A673 (cell line): ENCODE results near the gene ACOT11. TPM values are rescaled to one million over a fixed set of nuclear protein-coding genes. Genes with fewer than 3 reads are reported as not detected.

Experiments
- BruUV-seq: library from RNA; stranded (reverse); fragments of 400-500 nt; replicated peaks from 2 replicates; lab custom pipeline; 2021; lab: Mats Ljungman, UMichigan
- CTCF ChIA-PET: fragments of 300-600 bp; sonication (Branson Sonifier 250); formaldehyde crosslinking; loops from one replicate; lab custom pipeline; 2022; ENCODE audit warnings: antibody characterized with exemption; lab: Charles Lee
- POLR2A ChIA-PET: fragments of 300-600 bp; sonication (Branson Sonifier 250); formaldehyde crosslinking; loops from one replicate; lab custom pipeline; 2022; ENCODE audit warnings: antibody characterized with exemption; ENCODE audit not compliant: low non-redundant PET; lab: Charles Lee
- DNase-seq: peaks from one replicate; pipeline ENCODE4 v3.0.0-alpha.2; 2015; ENCODE audit warnings: low spot score
- H3K27ac ChIP-seq: fragments of 200-600 bp; sonication (generic); 2 replicates; pipeline ENCODE4 v1.5.1; 2016; ENCODE audit warnings: mixed run types, low read depth, mild to moderate bottlenecking, mixed read lengths, antibody characterized with exemption, low read length; ENCODE audit not compliant: poor library complexity, severe bottlenecking
- H3K27me3 ChIP-seq: fragments of 200-600 bp; sonication (generic); replicated peaks from 2 replicates; pipeline ENCODE4 v1.6.1; 2017; ENCODE audit warnings: mixed run types, low read depth, mild to moderate bottlenecking, mixed read lengths, antibody characterized with exemption, low read length; ENCODE audit not compliant: insufficient read depth, poor library complexity
- H3K36me3 ChIP-seq: fragments of 200-600 bp; sonication (generic); 2 replicates; pipeline ENCODE4 v1.6.1; 2016; ENCODE audit warnings: mixed run types, mild to moderate bottlenecking, mixed read lengths, antibody characterized with exemption, low read length; ENCODE audit not compliant: insufficient read depth, poor library complexity, severe bottlenecking
- H3K4me1 ChIP-seq: fragments of 200-600 bp; sonication (generic); 2 replicates; pipeline ENCODE4 v1.6.1; 2017; ENCODE audit warnings: mixed run types, mild to moderate bottlenecking, mixed read lengths, antibody characterized with exemption, low read length; ENCODE audit not compliant: insufficient read depth, poor library complexity, severe bottlenecking
- H3K4me3 ChIP-seq: fragments of 200-600 bp; sonication (generic); 2 replicates; pipeline ENCODE4 v1.5.1; 2016; ENCODE audit warnings: low read depth, mixed run types, mild to moderate bottlenecking, mixed read lengths, low read length; ENCODE audit not compliant: poor library complexity, severe bottlenecking
- H3K9me3 ChIP-seq: fragments of 200-600 bp; sonication (generic); 2 replicates; pipeline ENCODE4 v1.6.1; 2016; ENCODE audit warnings: mixed run types, low read depth, mild to moderate bottlenecking, mixed read lengths, antibody characterized with exemption, low read length; ENCODE audit not compliant: poor library complexity, severe bottlenecking
- EZH2 ChIP-seq: fragments of 200-600 bp; sonication (generic); IDR thresholded peaks from 2 replicates; pipeline ENCODE4 v1.6.1; 2017; ENCODE audit warnings: borderline replicate concordance, low read depth, mild to moderate bottlenecking, mixed read lengths, antibody characterized with exemption, low read length; ENCODE audit not compliant: poor library complexity, severe bottlenecking
- intact Hi-C: fragments of 100-400 bp; cut with micrococcal nuclease; formaldehyde crosslinking; loops from one replicate; pipeline ENCODE4 v1.10.0; 2022; ENCODE audit not compliant: unreplicated experiment
- total RNA-seq: library from RNA; stranded (reverse); gene quantifications from 2 replicates; pipeline ENCODE4 v1.2.3, GENCODE V29; 2021
- TF ChIP-seq, protein P1 (sequence below): fragments of 300-800, 200-600 bp; sonication (generic); conservative IDR thresholded peaks from 2 replicates; pipeline ENCODE4 v1.5.1; 2017; ENCODE audit warnings: low read depth, mild to moderate bottlenecking, antibody characterized with exemption, low read length, moderate library complexity, mixed read lengths

ACOT11 gene
- total RNA-seq, 1 experiment from 2014 or later, result 5.6 TPM

DNA sequence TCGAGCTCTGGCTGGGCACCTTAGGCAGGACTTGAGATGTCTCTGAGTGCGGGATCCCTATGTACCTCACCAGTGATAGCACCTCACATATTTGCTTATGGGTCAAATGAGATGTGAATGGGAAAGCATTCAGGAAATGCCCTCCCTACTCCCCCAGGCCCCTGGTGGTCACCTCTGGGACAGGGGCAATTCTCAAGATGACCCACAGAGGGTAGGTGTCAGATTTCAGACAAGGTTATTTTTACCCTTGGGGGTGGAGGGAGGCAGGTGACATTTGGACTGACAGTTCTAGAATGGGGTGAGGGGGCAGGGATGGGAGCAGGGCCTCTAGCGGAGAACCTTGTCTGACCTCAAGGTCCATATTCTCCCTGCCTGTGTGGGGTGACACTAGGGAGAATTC is 27.1 kb downstream of the ACOT11 start:
- ChIA-PET CTCF (no interaction called here), POLR2A (no interaction called here)
- no peak for TF ChIP-seq EZH2
- TF ChIP-seq, protein P1, sequence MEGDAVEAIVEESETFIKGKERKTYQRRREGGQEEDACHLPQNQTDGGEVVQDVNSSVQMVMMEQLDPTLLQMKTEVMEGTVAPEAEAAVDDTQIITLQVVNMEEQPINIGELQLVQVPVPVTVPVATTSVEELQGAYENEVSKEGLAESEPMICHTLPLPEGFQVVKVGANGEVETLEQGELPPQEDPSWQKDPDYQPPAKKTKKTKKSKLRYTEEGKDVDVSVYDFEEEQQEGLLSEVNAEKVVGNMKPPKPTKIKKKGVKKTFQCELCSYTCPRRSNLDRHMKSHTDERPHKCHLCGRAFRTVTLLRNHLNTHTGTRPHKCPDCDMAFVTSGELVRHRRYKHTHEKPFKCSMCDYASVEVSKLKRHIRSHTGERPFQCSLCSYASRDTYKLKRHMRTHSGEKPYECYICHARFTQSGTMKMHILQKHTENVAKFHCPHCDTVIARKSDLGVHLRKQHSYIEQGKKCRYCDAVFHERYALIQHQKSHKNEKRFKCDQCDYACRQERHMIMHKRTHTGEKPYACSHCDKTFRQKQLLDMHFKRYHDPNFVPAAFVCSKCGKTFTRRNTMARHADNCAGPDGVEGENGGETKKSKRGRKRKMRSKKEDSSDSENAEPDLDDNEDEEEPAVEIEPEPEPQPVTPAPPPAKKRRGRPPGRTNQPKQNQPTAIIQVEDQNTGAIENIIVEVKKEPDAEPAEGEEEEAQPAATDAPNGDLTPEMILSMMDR, result no peak
- BruUV-seq, result no TSS peak
- no peaks in the 10 kb centered on the region for H3K9me3 ChIP-seq
- H3K27ac ChIP-seq, result no peak overlapping the region
- intact Hi-C loops, result no loop called here
- DNase-seq, result no peak
- H3K27me3 ChIP-seq, result no peaks in the 10 kb centered on the region
- no peak overlapping the region for H3K4me3 ChIP-seq
- H3K36me3 ChIP-seq, result no peaks in the 10 kb centered on the region
- peaks cover 20% of the 10 kb centered on the region for H3K4me1 ChIP-seq

DNA sequence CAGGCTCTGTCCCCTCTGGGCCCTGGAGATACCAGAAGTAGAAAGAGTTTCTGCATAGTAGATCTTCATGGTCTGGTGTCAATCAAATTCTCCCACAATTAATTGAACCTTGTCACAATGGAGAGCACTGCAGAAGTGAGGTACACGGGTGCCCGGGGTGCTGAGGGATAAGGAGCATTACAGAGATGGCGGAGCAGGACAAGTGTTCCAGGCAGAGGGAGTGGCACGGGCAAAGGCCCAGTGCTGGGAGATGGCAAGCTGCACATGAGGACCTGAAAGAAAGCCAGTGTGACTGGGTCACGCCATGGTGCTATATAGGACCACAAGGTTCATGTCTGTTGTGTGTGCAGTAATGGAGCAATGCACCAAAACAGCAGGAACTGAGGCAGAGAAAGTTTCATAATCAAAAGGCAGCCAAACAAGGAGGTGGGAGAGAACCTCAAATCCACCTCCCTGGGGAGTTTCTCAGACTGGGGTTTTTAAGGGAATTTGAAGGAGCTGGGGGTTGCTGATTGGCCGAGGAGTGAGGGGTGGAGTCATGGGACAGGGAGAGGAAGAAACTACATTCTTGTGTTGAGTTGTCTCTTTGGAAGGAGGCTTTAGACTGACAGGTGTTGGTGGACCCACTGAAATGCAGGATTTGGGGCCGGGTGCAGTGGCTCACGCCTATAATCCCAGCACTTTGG is 27.7 kb downstream of the ACOT11 start:
- CTCF ChIA-PET, result no interaction called here
- intact Hi-C loops, result no loop called here

GRCh38 chr1:54577612-54578011 is 29.6 kb downstream of the ACOT11 start:
- intact Hi-C loops, result no loop called here
- Histone ChIP-seq H3K4me1 (peaks cover 17% of the 10 kb centered on the region), H3K27me3 (no peaks in the 10 kb centered on the region), H3K36me3 (no peaks in the 10 kb centered on the region), H3K4me3 (no peak overlapping the region), H3K27ac (no peak overlapping the region), H3K9me3 (no peaks in the 10 kb centered on the region)
- TF ChIP-seq, protein P1, result no peak
- TF ChIP-seq EZH2, result no peak
- DNase-seq, result no peak
- CTCF ChIA-PET, result no interaction called here
- no TSS peak for BruUV-seq
- POLR2A ChIA-PET, result no interaction called here

More for the DNA sequence above, 27.7 kb downstream of the ACOT11 start:
- Histone ChIP-seq H3K27me3 (no peaks in the 10 kb centered on the region), H3K9me3 (no peaks in the 10 kb centered on the region), H3K4me1 (peaks cover 14% of the 10 kb centered on the region), H3K27ac (no peak overlapping the region), H3K36me3 (no peaks in the 10 kb centered on the region), H3K4me3 (no peak overlapping the region)
- no TSS peak for BruUV-seq
- POLR2A ChIA-PET, result no interaction called here
- TF ChIP-seq EZH2, result no peak
- TF ChIP-seq, protein P1, result no peak
- peak; percentile 33 for DNase-seq
